ENCODE data around the gene GMPPB.

Gene GMPPB

DNA sequence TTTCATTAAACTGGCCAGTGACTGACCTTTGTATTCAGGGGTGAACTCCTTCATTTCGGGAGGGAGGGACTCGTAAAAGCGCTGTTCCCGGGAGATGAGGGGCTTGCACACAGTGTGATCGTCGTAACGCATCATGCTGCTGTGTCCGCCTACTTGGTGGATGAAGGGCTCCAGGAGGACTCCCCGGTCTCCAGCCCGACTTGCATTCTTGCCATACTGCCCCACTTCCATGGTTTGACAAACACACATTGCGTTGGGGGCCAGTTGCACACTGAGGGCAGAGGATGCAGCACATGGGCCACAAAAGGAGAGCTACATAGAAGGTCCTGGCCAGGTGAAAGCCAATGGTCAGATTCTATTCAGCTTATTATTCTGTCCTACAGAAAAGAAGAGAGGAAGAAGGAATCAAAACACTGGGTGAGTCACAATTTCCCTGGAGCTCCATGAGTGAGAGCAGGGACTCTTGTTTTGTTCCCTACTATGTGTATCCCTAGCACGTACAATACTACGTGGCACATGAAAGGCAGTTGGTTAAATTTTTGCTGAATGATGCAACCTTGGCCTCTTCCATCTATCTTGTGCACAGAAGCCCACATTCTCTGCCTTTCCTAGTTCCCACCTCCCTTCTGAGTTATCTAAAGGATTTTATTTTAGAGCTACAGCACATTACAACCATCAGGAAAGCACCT, 24.2 kb upstream of the GMPPB start:
- H3K27me3 Mint-ChIP-seq = no peaks in the 10 kb centered on the region
- H3K4me1 Mint-ChIP-seq (ENCODE audit: low read depth) = peaks cover 2% of the 10 kb centered on the region
- H3K36me3 Mint-ChIP-seq (ENCODE audit: low read depth) = peaks cover 70% of the 10 kb centered on the region
- no peaks in the 10 kb centered on the region for H3K9me3 Mint-ChIP-seq
- intact Hi-C loops (cut with micrococcal nuclease) = no loop called here
- H3K27ac Mint-ChIP-seq = no peak overlapping the region
- H3K4me3 Mint-ChIP-seq = no peak overlapping the region

GRCh38 chr3:49745986-49746385, 22.2 kb upstream of the GMPPB start:
- Mint-ChIP-seq H3K36me3 (ENCODE audit: low read depth) (peaks cover 77% of the 10 kb centered on the region), H3K27ac (no peak overlapping the region), H3K9me3 (no peaks in the 10 kb centered on the region), H3K27me3 (no peaks in the 10 kb centered on the region), H3K4me3 (no peak overlapping the region), H3K4me1 (ENCODE audit: low read depth) (no peaks in the 10 kb centered on the region)
- intact Hi-C loops (cut with micrococcal nuclease) = no loop called here

DNA sequence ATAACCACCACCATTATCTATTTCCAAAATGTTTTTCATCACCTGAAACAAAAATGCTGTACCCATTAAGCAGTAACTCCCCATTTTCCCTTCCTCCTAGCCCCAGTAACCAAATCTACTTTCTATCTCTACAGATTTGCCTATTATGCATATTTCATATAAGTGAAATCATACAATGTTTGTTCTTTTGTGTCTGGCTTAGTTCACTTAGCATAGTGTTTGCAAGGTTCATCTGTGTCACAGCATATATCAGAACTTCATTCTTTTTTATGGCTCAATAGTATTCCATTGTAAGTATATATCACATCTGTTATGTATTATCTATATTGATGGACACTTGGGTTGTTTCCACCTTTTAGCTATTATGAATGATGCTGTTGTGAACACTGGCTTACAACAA, 16.7 kb upstream of the GMPPB start:
- H3K4me3 Mint-ChIP-seq = no peak overlapping the region
- H3K9me3 Mint-ChIP-seq = no peaks in the 10 kb centered on the region
- no peaks in the 10 kb centered on the region for H3K4me1 Mint-ChIP-seq (ENCODE audit: low read depth)
- intact Hi-C loops (cut with micrococcal nuclease) = no loop called here
- H3K27me3 Mint-ChIP-seq = no peaks in the 10 kb centered on the region
- no peak overlapping the region for H3K27ac Mint-ChIP-seq
- H3K36me3 Mint-ChIP-seq (ENCODE audit: low read depth) = peaks cover 83% of the 10 kb centered on the region

DNA sequence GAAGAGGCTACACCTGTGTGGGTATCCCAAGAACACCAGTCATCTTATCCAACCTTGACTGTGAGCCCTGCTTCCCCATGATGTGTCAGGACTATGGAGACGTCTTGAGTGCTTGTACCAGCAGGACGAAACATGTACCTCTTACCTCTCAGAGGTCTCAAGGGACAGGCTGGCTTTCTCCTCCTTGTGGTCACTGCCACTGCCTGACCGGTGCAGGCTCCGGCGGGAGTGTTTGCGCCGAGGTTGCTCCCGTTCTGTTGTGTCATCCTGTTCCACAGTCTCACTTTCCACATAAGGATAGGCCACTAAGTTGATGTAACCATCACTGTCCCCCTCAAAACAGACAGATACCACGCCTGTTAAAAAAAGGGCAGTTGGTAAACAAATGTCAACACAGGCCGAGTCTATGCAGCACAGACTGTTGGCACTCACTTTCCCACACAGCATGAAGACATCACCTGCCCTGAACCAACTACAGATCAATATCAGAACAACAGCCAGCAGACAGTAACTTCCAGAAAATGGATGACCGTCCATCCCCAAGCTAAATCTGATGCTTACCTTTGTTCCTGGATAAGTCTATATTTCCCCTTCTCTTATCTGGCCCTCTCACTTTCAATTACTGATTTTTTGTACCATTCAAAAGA, 14.4 kb upstream of the GMPPB start:
- Mint-ChIP-seq H3K9me3 (no peaks in the 10 kb centered on the region), H3K27me3 (no peaks in the 10 kb centered on the region), H3K36me3 (ENCODE audit: low read depth) (peaks cover 86% of the 10 kb centered on the region), H3K27ac (no peak overlapping the region), H3K4me3 (no peak overlapping the region), H3K4me1 (ENCODE audit: low read depth) (no peaks in the 10 kb centered on the region)
- intact Hi-C loops (cut with micrococcal nuclease) = no loop called here

GRCh38 chr3:49734752-49735151, 11.0 kb upstream of the GMPPB start:
- H3K4me1 Mint-ChIP-seq (ENCODE audit: low read depth) = no peaks in the 10 kb centered on the region
- no peaks in the 10 kb centered on the region for H3K9me3 Mint-ChIP-seq
- peaks cover 94% of the 10 kb centered on the region for H3K36me3 Mint-ChIP-seq (ENCODE audit: low read depth)
- H3K27ac Mint-ChIP-seq = no peak overlapping the region
- intact Hi-C loops (cut with micrococcal nuclease) = no loop called here
- H3K27me3 Mint-ChIP-seq = no peaks in the 10 kb centered on the region
- H3K4me3 Mint-ChIP-seq = no peak overlapping the region

GRCh38 chr3:49733551-49733950, 9.8 kb upstream of the GMPPB start:
- Mint-ChIP-seq H3K4me1 (ENCODE audit: low read depth) (no peaks in the 10 kb centered on the region), H3K27ac (no peak overlapping the region), H3K9me3 (no peaks in the 10 kb centered on the region), H3K4me3 (no peak overlapping the region), H3K27me3 (no peaks in the 10 kb centered on the region), H3K36me3 (ENCODE audit: low read depth) (peaks cover 89% of the 10 kb centered on the region)
- intact Hi-C loops (cut with micrococcal nuclease) = no loop called here

GRCh38 chr3:49732597-49732996, 8.8 kb upstream of the GMPPB start:
- no peaks in the 10 kb centered on the region for H3K9me3 Mint-ChIP-seq
- H3K4me3 Mint-ChIP-seq = no peak overlapping the region
- intact Hi-C loops (cut with micrococcal nuclease) = no loop called here
- no peaks in the 10 kb centered on the region for H3K27me3 Mint-ChIP-seq
- H3K27ac Mint-ChIP-seq = no peak overlapping the region
- no peaks in the 10 kb centered on the region for H3K4me1 Mint-ChIP-seq (ENCODE audit: low read depth)
- H3K36me3 Mint-ChIP-seq (ENCODE audit: low read depth) = peaks cover 89% of the 10 kb centered on the region

DNA sequence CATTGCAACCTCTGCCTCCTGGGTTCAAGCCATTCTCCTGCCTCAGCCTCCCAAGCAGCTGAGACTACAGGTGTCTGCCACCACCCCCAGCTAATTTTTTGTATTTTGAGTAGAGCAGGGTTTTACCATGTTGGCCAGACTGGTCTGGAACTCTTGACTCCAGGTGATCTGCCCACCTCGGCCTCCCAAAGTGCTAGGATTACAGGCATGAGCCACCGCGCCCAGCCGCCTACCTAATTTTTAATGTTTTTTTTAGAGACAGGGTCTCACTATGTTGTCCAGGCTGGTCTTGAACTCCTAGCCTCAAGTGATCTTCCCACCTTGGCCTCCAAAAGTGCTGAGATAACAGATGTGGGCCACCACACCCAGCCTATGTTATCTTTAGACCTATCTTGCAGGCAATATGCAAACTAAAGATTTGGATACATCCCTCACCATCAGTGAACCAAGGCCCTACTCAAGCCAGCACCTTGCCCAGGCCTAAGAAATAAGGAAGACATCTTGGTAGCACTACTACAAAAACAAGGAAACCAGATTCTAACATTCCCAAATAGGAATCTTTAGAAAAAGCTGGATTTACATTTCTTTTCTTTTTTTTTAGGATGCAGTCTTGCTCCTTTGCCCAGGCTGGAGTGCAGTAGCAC, 6.3 kb upstream of the GMPPB start:
- intact Hi-C loops (cut with micrococcal nuclease) = loop anchor here (10.0 kb wide), 1 partner anchor 55 kb away; the partner anchor contains the start of gene IP6K1

GRCh38 chr3:49727924-49728361, 4.2 kb upstream of the GMPPB start:
- peaks cover 86% of the 10 kb centered on the region for H3K36me3 Mint-ChIP-seq (ENCODE audit: low read depth)
- H3K27ac Mint-ChIP-seq = no peak overlapping the region
- H3K4me3 Mint-ChIP-seq = no peak overlapping the region
- peaks cover 24% of the 10 kb centered on the region for H3K4me1 Mint-ChIP-seq (ENCODE audit: low read depth)
- H3K27me3 Mint-ChIP-seq = no peaks in the 10 kb centered on the region
- H3K9me3 Mint-ChIP-seq = no peaks in the 10 kb centered on the region
- intact Hi-C loops (cut with micrococcal nuclease) = loop anchor here (10.0 kb wide), 1 partner anchor 57 kb away; the partner anchor contains the start of gene IP6K1

More for the DNA sequence above, 6.3 kb upstream of the GMPPB start:
- Mint-ChIP-seq H3K9me3 (no peaks in the 10 kb centered on the region), H3K27me3 (no peaks in the 10 kb centered on the region), H3K36me3 (ENCODE audit: low read depth) (peaks cover 90% of the 10 kb centered on the region), H3K27ac (no peak overlapping the region), H3K4me1 (ENCODE audit: low read depth) (peaks cover 8% of the 10 kb centered on the region), H3K4me3 (no peak overlapping the region)

- H3K27me3 Mint-ChIP-seq = no peaks in the 10 kb centered on the region
- peaks cover 86% of the 10 kb centered on the region for H3K36me3 Mint-ChIP-seq (ENCODE audit: low read depth)
- intact Hi-C loops (cut with micrococcal nuclease) = loop anchor here (10.0 kb wide), 1 partner anchor 57 kb away; the partner anchor contains the start of gene IP6K1
- peaks cover 30% of the 10 kb centered on the region for H3K4me1 Mint-ChIP-seq (ENCODE audit: low read depth)
- H3K4me3 Mint-ChIP-seq = no peak overlapping the region
- H3K27ac Mint-ChIP-seq = no peak overlapping the region
- H3K9me3 Mint-ChIP-seq = no peaks in the 10 kb centered on the region
Measured at GRCh38 chr3:49727154-49727923, 3.6 kb upstream of the GMPPB start.

DNA sequence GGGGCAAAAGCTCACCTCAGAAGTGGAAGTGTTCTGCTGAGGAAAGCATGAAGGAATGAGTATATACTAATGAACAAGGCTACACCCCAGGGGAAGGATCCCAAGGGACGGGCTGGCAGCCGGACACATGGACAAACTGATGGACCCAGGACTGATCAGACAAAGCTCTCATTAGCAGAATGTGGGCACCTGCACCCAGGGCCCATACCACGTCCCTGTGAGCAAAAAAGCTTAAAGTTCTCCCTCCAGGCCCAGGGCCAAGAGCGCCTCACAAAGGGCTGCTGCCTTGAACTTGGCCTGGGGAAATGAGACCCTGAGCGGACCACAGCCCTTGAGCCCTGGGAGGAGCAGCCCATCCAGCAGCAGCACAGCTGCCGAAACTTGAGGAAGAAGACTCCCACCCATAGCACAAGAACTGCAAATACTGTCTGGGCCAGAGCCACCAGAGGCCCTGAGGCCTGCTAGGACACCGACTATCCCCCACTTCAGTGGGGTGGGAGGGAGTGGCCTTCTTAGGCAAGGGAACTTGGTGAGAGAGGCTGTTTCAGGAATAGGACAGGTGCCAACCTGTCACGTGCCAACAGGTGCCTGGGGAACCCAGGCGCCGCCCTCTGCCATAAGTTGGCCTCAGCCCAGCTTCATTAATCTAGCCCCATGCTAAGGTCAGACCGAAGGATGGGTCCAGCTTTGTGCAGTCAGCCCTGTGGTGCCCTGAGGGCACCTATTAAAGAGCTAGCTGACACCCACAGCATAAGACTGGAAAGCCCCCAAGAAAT, 2.3 kb upstream of the GMPPB start:
- peak overlapping the region; percentile 100 for H3K27ac Mint-ChIP-seq
- peaks cover 86% of the 10 kb centered on the region for H3K36me3 Mint-ChIP-seq (ENCODE audit: low read depth)
- no peaks in the 10 kb centered on the region for H3K27me3 Mint-ChIP-seq
- H3K4me1 Mint-ChIP-seq (ENCODE audit: low read depth) = peaks cover 41% of the 10 kb centered on the region
- no peaks in the 10 kb centered on the region for H3K9me3 Mint-ChIP-seq
- intact Hi-C loops (cut with micrococcal nuclease) = loop anchor here (10.0 kb wide), 1 partner anchor 59 kb away; the partner anchor contains the start of gene IP6K1
- H3K4me3 Mint-ChIP-seq = no peak overlapping the region

DNA sequence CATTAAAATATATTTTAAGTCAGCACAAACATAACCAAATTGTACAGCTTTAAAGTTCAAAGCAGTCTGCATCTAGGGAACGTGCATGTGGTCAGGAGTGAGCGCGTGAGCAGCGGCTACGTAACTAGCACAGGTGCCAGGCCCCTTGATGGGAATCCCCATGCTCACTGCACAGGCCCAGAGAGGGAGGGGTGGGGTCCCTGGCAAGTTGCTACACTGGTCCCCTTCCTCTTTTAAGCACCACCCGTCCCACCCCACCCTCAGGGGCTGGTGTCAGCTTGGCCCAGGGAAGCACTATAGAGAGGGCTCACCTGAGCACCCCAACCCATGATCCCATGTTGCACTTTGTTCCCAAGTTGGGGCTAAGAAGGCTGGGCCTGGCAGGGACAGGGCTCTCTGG, 835 bp upstream of the GMPPB start:
- intact Hi-C loops (cut with micrococcal nuclease) = loop anchor here (5.0 to 10.0 kb wide), 2 partner anchors 60 to 702 kb away; partner anchors contain the start of genes IP6K1 and NDUFAF3
- H3K4me3 Mint-ChIP-seq = peak overlapping the region; percentile 94
- H3K27ac Mint-ChIP-seq = peak overlapping the region; percentile 100
- no peaks in the 10 kb centered on the region for H3K9me3 Mint-ChIP-seq
- H3K27me3 Mint-ChIP-seq = no peaks in the 10 kb centered on the region
- H3K36me3 Mint-ChIP-seq (ENCODE audit: low read depth) = peaks cover 86% of the 10 kb centered on the region
- peaks cover 55% of the 10 kb centered on the region for H3K4me1 Mint-ChIP-seq (ENCODE audit: low read depth)

DNA sequence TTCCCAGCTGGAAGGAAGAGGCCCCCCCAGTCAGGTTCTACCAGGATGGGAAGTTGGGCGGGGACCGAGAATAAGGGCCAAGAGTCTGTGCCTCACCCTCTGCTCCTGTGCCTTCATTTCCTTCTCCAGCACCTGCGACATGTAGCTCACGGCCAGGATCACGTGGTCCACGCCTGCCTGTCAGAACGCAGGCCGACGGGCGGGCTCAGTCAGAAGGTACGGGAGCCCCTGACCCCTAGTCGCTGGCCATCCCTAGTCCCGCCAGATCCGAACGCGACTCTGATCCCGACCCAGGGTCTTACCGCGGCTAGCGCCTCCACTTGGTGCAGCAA, 489 bp downstream of the GMPPB start:
- Mint-ChIP-seq H3K4me1 (ENCODE audit: low read depth) (peaks cover 68% of the 10 kb centered on the region), H3K36me3 (ENCODE audit: low read depth) (peaks cover 83% of the 10 kb centered on the region)

More for the DNA sequence above, 489 bp downstream of the GMPPB start:
- H3K27me3 Mint-ChIP-seq = peaks cover 8% of the 10 kb centered on the region
- H3K4me3 Mint-ChIP-seq = peak overlapping the region; percentile 94
- H3K9me3 Mint-ChIP-seq = no peaks in the 10 kb centered on the region
- H3K27ac Mint-ChIP-seq = peak overlapping the region; percentile 100
- intact Hi-C loops (cut with micrococcal nuclease) = loop anchor here (5.0 to 10.0 kb wide), 2 partner anchors 62 to 701 kb away; partner anchors contain the start of genes IP6K1 and NDUFAF3

Measured in dendritic cell treated with granulocyte-macrophage colony-stimulating factor and Interleukin-4, amounts not matched to agents 40 ng/mL and 50 ng/mL, for 4 days (primary cell).